Activated T-cell treated with anti-CD3 and anti-CD28 coated beads for 1 hour (primary cell): ENCODE data around the gene PPP2R5D.
"Not testable (repeated sequence)": the region's sequence is repeated elsewhere in the genome, so short reads cannot be mapped to it uniquely, and the experiment has no call there.

Experiments used
- DNase-seq: peaks from one replicate; pipeline ENCODE4 v3.0.0-alpha.2; 2020; ENCODE audit warnings: low read depth

The PPP2R5D gene

GRCh38 chr6:42984001-42984923 lies at the start of gene PPP2R5D:
Gene PPP2R5D, plus strand, starts transcription at chr6:42984570. Its CDS starts 108 bp downstream, at chr6:42984678.
- peak; percentile 93 for DNase-seq

GRCh38 chr6:42935322-42935721 lies 49.0 kb upstream of the PPP2R5D start:
- DNase-seq: no peak

DNA sequence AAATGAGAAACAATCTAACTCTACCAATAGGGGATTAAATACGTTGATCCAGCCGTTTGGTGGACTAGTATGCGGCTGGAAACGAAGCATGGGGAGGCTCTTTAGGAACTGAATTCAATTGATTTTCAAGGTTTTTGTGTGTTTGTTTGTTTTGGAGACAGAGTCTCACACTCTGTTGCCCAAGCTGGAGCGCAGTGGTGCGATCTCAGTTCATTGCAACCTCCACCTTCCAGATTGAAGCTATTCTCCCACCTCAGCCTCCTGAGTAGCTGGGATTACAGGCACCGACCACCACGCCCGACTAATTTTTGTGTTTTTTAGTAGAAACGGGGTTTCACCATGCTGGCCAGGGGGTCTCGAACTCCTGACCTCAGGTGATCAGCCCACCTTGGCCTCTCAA lies 48.0 kb upstream of the PPP2R5D start:
- DNase-seq: no peak

- DNase-seq: no peak
These were observed 46.6 kb upstream of the PPP2R5D start for GRCh38 chr6:42937548-42938427.

- no peak for DNase-seq
These were observed 46.0 kb upstream of the PPP2R5D start for GRCh38 chr6:42938428-42938796.

DNA sequence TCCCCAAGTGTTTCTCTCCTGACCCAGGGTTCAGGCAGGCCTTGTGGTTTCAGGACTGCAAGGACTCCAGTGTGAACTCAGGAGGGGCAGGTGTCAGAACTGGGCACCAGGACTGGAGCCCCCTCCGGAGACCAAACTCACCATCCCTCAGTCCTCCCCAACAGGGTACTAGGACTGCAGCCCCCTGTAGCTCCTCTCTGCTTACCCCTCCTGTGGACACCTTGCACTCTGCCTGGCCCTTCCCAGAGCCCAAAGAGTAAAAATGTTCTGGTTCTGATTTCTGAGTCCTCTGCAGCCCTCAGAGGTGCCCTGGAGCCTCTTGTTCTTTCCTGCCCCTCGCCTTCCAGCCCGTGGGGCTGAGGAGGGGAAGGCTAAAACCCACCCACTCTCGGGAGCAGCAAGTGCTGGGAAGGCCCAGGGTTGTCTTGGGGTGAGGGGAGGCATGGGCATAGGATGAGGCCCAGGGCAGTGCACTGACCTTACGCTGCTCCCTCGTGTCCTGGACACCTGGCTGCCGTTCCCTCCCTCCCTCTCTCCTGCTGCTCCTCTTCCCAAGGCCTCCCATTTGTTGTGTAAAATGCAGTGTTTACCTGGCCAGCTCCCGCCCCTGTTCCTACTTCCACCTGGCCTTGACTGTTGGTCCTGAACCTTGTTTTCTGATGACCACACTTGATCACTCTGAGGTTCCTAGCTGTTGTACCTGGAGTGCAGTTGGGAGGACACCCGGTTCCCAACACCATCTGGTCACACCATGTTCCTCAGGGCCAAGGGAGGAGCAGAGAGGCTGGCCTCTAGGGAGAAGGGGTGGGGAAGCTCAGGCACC lies 45.2 kb upstream of the PPP2R5D start:
- DNase-seq: no peak

DNA sequence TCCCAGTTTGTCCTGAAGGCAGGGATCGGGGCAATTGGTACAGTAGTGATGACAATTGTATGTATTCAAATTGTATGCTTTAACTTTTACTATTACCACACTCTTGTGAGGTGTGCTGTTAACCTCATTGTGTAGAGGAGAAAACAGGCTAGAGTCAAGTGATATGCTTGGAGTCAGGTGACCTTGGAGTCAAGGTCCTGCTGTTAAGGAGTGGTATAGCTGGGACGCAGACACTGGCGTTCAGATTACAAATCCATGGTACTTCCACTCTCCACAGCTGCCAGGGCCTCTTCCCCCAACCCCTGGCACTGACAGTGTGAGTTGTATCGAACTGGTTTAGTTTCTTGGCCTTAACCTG lies 44.6 kb upstream of the PPP2R5D start:
- no peak for DNase-seq

GRCh38 chr6:42940493-42941045 lies 43.8 kb upstream of the PPP2R5D start:
- DNase-seq: no peak

- DNase-seq: not testable (repeated sequence)
These were observed 43.0 kb upstream of the PPP2R5D start for GRCh38 chr6:42941356-42941755.

DNA sequence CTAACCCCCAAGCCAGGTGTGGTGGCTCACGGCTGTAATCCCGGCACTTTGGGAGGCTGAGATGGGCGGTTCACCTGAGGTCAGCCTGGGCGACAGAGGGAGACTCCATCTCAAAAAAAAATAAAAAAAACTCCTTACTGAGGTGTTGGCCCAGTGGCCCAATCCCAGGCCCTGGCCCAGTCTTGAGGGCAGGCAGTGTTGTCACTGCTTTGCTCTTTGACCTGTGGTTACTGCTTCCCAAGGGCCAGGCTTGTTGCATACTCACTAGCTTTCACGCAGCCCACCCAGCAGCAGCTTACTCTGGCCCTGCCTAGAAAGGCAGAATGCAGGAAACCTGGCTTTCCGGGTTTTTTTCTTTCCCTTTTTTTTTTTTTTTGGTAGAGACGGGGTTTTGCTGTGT lies 41.9 kb upstream of the PPP2R5D start:
- DNase-seq: no peak

DNA sequence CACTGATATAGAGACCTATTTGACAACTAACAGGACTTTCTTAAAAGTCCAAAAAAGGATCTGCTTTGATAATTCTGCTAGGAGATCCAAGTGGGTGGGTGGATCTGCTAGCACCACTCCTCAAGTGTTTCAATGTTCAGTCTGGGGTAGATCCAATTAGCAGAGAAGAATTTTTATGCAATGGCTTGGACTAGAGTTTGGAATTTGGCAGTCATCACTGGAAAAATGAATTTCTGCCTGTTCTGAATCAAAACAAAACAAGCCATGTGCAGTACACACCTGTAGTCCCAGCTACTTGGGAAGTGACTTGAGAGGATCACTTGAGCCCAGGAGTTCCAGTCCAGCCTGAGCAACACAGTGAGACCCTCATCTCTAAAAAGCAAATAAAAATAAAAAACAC lies 36.4 kb upstream of the PPP2R5D start:
- DNase-seq: no peak

- DNase-seq: no peak
These were observed 32.0 kb upstream of the PPP2R5D start for GRCh38 chr6:42952389-42952788.

DNA sequence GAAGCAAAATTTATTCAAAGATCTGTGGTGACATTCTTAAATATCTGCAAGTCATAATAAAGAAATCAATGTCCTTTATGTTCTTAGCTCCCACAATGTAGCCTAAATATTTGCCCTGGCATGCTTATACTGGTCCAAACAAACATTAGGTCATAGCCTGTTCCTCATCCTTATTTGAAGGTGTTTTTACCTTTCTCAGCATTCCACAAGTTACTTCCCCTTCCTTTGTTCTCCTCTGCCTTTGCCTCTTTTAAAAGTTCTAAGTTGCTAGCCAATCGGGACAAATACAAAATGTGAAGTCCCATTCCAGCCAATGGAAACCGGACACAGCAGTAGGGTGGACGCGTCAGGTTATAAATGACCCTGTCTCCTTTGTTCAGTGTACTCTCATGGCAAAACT lies 30.0 kb upstream of the PPP2R5D start:
- not testable (repeated sequence) for DNase-seq

DNA sequence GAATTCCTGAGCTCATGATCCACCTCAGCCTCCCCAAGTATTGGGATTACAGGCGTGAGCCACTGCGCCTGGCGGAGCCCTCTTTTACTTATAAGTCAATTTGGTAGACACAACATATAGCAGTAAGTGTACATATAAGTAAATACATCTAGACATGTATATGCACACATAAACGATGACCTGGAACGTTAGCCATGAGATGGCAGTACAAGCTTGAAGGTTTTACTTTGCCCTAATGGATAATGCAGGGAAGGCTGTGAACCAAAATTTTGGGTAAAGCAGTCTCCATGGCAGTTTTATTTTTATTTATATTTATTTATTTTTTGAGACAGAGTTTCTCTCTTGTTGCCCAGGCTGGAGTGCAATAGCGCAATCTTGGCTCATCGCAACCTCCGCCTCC lies 26.2 kb upstream of the PPP2R5D start:
- DNase-seq: no peak

- DNase-seq: no peak
These were observed 24.5 kb upstream of the PPP2R5D start for GRCh38 chr6:42959917-42960242.

DNA sequence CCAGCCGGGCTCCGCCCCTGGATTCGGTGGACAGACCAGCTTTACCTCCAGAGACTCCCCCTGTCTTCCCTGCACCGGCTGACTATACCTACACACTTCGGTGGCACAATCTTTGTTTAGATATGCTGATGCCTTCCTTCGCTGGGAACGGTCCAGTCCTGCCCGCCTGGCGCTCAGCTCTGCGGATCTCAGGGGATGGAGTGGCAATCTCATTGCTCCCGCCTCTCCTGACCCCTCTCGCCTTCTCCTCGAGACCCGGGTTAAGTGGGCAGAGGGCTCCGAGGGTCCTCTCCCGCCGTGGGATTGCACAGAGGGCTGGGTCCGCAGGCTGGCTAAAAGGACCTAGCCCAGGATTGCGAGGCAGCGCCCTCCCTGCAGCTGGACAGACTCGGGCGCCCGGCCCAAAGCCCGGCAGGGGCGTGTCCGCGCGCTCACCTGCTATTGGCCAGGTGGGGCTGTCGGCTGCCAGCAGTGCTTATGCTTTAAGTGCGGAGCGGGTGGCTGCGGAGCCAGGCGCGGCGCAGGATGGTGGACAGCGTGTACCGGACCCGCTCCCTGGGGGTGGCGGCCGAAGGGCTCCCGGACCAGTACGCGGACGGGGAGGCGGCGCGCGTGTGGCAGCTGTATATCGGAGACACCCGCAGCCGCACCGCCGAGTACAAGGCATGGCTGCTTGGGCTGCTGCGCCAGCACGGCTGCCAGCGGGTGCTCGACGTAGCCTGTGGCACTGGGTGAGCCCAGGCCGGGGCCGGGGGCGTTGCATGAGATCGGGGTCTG lies 23.9 kb upstream of the PPP2R5D start, which contains the start of gene GNMT:
GNMT (plus strand) TSS at position 512 of the 777 bp plus-strand sequence; CDS start at position 526, 14 bp downstream.
- DNase-seq: peak; percentile 27

DNA sequence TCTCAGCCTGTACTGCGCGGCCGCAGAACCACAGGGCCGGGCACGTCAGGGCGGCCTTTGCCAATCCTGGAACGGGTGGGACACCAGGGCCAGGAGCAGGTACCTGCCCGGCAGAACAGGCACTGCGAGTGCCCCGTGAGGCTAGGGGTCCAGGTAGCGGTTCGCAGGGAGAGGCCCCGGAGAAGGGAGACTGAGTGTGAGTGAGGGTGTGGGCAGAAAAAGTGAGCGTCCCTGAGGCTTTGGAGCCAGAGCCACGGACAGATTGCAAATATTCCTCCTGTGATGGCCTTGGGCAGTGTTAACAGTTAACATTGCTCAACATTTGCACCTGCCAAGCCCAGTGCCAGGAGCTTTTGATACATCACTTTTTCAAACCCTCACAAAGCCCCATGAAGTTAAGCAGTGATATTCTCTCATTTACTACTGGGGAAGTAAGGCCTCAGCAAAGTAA lies 23.3 kb upstream of the PPP2R5D start:
- DNase-seq: no peak

DNA sequence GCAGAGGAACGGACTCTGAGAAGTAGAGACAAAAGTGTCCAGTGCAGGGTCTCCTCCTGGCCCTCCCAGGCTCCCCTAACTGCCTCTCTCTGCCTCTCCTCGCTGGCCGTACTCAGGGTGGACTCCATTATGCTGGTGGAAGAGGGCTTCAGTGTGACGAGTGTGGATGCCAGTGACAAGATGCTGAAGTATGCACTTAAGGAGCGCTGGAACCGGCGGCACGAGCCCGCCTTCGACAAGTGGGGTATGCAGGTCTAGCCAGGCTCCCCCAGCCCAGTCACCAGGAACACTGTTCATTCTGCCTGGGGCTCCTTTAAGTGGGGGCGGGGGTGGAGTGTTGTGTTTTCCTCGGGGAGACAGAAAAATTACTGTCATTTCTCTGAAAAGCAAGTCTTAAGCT lies 22.3 kb upstream of the PPP2R5D start:
- DNase-seq: no peak

DNA sequence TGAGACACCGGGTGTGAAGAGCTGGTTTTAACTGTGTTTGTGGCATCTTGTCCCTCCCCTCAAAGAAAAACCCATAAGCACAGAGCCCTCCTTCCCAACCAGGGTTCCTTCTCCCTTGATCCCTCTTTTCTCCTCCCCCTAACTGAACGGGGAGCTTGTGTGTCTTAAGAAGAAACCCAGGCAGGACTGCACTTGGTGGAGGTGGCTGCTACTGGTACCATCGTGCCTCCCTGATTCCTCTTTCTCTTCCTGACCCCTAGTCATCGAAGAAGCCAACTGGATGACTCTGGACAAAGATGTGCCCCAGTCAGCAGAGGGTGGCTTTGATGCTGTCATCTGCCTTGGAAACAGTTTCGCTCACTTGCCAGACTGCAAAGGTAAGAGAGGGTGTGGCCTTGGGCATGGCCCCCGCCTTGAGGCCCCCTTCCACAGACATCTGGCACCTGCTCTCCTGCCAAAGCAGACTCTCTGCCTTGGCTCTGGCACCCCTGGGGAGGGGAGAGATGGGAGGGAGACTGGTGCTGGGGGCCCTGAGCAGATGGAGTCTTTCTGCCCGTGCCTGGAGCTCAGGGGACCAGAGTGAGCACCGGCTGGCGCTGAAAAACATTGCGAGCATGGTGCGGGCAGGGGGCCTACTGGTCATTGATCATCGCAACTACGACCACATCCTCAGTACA lies 21.7 kb upstream of the PPP2R5D start:
- no peak for DNase-seq

DNA sequence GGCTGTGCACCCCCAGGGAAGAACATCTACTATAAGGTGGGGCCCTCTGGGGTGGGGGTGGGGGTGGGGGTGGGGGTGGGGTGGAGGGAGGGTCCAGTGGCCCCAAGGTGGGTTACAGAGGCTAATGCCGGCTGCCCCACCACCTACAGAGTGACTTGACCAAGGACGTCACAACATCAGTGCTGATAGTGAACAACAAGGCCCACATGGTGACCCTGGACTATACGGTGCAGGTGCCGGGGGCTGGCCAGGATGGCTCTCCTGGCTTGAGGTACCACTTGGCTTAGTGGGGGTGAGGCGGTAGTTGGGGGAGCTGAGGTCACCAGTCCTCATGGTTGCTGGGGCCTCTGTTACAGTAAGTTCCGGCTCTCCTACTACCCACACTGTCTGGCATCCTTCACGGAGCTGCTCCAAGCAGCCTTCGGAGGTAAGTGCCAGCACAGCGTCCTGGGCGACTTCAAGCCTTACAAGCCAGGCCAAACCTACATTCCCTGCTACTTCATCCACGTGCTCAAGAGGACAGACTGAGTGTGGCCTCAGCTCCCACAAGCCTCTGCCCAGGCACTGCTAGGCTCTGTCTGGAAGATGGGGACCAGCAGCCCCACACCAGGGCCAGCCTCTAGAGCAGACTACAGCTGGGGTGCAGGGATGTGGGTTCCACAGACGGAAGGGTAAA lies 21.1 kb upstream of the PPP2R5D start:
- no peak for DNase-seq
